ENCODE measurements around the gene ICOSLG.
"Not testable (repeated sequence)": the region's sequence is repeated elsewhere in the genome, so short reads cannot be mapped to it uniquely, and the experiment has no call there.

ICOSLG gene

GRCh38 chr21:44263768-44264167 lies 23.0 kb upstream of the ICOSLG start:
- no peak for DNase-seq (ENCODE audit: low read depth)

GRCh38 chr21:44263221-44263760 lies 22.5 kb upstream of the ICOSLG start:
- no peak for DNase-seq (ENCODE audit: low read depth)

DNA sequence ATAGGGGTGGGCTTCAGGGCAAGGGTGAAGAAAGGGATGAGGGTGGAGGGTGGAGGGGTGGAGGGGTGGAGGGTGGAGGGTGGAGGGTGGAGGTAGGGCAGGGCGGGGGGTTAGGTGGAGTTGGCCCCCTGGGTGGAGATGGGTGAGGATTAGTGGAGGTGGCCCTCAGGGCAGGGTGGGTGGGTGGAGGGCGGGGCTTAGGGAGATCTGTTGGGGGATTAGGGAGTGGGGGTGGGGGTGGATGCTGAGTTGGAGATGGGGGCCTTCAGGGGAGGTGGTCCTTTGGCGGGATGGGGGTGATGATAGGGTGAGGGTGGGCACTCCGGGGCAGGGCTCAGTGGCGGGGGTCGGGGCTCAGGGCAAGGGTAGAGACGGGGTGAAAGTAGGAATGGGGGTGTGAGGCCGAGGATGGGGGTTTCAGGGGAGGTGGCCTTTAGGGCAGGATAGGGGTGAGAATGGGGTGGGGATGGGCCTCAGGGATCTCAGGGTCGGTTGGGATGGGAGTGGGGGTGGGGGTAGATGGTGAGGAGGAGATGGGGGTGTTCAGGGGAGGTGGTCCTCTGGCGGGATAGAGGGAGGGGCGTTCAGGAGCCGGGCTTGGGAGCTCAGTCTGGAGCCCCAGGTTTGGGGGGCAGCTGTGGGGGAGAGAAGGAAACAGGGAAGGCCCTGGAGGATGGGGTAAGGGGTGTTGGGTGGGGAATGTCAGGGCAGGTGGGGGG lies 21.8 kb upstream of the ICOSLG start:
- DNase-seq (ENCODE audit: low read depth): no peak

- DNase-seq (ENCODE audit: low read depth): no peak
Observed at GRCh38 chr21:44261675-44262295, 21.0 kb upstream of the ICOSLG start, which contains the start of gene DNMT3L. Gene DNMT3L, minus strand, starts transcription at chr21:44261897. Its CDS starts 638 bp downstream, at chr21:44261259.

- no peak for DNase-seq (ENCODE audit: low read depth)
Observed at GRCh38 chr21:44260791-44261631, 20.3 kb upstream of the ICOSLG start.

DNA sequence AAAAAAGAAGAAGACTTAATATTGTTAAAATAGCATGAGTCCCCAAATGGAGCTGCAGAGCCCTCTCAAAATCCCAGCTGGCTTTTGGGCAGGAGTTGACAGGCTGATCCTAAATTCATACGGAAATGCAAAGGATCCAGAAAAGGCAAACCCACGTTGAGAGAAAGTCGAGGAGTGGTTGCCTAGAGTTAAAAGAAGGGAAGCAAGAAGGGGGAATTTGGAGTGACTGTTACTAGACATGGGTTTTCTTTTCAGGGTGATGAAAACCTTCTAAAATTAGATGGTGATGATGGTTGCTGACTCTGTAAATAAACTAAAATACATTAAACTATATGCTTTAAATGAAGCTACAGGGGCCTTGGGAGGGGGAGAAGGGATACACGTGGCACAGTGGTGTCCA lies 19.3 kb upstream of the ICOSLG start:
- no peak for DNase-seq (ENCODE audit: low read depth)

DNA sequence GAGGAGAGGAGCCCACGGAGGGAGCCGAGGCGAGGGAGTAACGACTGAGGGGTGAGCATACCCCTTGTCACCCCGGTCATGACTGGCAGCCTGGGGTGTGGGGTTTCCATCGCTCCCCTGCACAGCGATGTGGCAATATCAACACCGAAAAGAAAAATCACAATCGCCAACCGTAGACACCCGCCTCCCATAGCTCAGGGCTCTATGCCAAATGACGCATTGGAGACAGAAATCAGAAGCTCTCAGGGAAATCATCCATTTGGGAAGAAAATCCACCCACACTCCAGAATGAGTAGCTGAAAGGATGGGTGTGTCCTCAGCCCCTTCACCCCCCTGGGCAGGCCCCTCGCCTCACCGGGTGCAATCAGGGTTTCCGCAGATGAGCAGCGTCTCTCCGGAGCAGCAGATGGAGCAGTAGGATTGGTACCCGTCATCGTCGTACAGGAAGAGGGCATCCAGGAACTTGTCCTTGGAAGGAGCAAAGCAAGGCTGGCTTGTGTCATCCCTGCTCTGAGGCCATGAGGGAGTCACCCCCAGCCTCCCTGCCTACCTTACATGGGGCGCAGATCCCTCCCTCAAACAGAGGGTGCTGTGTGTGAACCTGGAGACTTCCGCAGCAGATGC lies 18.5 kb upstream of the ICOSLG start:
- DNase-seq (ENCODE audit: low read depth): no peak

DNA sequence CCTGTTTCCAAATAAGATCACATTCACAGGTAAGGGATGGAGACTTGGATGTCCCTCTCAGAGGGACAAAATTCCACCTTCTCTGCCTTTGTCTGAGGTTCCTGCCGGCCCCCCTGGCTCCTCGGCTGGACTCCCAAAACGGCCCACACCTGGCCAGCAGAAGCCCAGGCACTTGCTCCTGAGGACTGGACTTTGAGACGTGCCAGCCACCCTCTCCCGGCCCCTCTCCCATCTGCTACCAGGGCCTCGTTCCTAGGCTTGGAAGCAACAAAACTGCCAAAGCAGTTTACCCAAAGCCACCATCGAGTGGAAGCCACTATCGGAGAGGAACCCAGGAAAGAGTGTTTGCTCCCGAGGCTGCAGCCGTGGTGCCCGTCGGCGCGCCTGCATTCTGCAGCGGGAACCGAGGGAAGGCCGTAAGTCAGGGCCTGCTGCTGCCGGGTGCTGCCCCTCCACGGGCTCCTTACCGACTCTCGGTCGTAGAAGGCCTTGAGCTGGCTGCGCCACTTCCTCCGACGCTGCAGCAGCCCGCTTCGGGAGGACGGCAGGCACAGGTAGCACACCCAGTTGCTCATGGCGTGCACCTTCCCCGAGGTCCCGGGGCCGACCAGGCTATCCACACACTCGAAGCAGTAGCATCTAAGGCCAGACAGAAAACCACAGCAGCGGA lies 17.4 kb upstream of the ICOSLG start:
- no peak for DNase-seq (ENCODE audit: low read depth)

DNA sequence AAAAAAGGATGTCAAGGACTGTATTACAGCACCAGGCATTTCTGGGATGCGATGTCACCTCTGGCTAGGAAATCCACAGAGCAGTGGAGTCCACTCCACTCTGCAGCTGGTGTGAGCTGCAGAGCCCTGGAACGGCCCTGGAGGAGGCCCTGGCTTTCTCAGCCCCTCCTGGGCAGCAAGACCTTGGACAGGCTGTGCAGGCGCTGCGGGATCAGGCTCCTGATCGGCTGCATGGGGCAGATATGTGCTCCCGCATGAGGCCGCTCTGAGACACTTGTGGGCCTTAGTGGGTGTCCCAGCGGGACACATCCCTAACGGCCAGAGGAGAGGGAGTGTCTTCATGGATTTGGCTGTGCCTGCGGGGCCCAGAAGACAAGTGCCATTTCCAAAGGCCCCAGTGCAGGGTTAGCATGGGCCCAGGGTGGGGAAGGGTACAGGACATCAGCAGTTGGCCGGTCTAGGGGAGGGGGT lies 14.8 kb upstream of the ICOSLG start:
- DNase-seq (ENCODE audit: low read depth): no peak

GRCh38 chr21:44253832-44254710 lies 13.3 kb upstream of the ICOSLG start:
- DNase-seq (ENCODE audit: low read depth): no peak

- DNase-seq (ENCODE audit: low read depth): not testable (repeated sequence)
Observed at GRCh38 chr21:44249204-44250037, 8.7 kb upstream of the ICOSLG start.

DNA sequence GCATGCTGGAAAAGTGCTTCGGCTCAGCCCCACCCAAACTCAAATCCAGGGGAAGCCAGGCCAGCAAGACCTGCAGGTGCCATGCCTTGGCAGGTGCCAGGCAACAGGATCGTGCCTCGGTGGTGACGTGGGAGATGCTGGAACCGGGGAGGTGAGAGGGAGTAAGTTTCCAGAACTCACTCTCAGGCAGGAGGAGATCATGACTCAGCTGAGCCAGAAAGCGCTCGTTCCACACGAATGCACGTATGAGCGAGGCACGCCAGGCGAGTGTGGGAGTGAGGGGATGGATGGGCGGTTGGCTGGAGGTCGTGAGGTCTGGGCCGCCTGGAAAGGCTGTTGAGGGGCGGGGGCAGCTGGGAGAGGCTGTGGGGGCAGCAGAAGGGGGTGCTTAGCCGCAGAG lies 7.2 kb upstream of the ICOSLG start:
- not testable (repeated sequence) for DNase-seq (ENCODE audit: low read depth)

DNA sequence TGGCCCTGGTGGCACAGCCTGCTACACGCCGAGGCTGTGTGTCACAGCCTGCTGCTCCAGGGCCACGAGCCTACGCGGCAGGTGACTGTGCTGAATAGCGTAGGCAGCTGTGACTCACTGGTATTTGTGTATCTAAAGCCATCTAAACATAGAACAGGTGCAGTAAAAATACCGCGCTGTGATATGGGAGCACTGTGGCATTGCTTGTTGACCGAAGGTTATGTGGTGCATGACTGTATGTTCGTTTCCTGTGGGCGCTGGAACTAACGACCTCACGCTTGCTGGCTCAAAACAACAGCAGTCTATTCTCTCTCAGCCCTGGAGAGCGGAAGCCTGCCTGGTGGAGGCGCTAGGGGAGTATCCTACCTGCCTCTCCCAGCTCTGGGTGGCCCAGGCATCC lies 3.2 kb upstream of the ICOSLG start:
- DNase-seq (ENCODE audit: low read depth): not testable (repeated sequence)

GRCh38 chr21:44241281-44241680 lies 538 bp upstream of the ICOSLG start:
- not testable (repeated sequence) for DNase-seq (ENCODE audit: low read depth)

DNA sequence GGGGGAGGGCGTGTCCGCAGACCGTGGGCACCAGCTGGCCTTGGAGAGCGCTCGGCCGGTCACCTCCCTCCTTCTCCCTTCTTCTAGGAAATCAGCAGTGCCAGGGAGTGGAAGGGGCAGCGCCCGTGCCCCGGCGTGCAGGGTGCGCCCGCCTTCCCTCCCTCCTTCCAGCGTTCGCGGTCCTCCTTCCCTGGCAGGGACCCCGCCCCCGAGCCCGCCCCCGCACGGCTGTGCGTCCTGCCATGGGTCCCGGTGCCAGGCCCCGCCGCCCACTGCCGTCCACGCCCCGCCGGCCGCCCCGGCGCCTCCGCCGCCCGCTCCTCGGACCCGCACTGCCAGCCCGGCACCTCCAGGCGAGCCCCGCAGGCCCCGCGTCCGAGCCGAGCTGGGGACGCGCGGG lies 390 bp downstream of the ICOSLG start:
- not testable (repeated sequence) for DNase-seq (ENCODE audit: low read depth)

DNA sequence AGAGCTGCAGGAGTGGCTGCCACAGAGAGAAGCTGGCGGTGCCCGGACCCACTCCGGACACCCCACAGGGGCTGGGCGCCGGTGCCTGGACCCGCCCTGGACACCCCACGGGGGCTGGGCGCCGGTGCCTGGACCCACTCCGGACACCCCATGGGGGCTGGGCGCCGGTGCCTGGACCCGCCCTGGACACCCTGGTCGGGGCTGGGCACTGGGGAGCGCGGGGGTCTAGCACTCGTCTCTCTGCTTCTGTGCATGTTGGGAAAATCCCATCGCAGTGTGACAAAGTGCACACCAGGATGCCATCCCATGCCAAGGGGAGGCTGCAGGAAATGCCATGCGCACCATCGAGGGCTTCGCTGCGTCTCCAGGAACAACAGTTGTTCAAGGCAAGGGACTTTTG lies 11.2 kb downstream of the ICOSLG start:
- DNase-seq (ENCODE audit: low read depth): not testable (repeated sequence)

- DNase-seq (ENCODE audit: low read depth): not testable (repeated sequence)
Observed at GRCh38 chr21:44228109-44228508, 12.6 kb downstream of the ICOSLG start.

DNA sequence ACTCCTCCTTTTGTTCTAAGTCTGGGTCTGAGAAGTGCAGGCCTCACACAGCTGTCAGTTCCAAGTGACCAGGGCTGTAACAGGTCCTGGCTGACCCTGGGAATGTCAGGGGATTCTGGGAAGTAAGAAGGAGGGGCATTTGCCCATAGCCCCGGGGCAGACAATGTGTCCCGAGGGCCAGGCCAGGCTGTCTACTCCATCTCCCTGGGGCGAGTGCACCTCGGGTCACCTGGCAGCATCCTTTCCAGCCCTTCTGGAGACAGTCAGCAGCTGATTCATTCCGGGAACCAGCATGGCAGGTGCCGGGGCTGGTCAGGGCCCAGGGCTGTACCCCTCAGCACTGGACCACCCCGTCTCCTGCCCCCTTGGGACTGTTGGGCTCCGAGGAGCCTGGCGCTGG lies 13.1 kb downstream of the ICOSLG start:
- not testable (repeated sequence) for DNase-seq (ENCODE audit: low read depth)

DNA sequence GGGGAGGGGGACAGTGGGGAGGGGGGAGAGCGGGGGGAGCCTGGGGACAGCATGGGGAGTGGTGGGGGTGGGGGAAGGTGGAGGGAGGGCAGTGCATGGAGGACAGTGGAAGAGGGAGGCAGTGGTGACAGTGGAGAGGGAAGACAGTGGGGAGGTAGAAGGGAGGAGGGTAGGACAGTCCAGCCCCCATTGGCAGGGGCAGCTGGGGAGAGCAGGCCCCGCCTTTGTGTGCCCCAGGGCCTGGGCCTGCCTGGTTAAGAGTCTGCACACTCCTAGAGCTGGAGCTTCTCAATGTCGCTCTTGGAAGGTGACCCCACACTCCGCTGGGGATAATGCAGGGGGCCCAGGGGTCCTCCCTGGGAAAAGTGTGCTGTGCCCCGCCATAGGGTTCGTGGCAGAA lies 15.1 kb downstream of the ICOSLG start:
- not testable (repeated sequence) for DNase-seq (ENCODE audit: low read depth)
